Activated naive CD8-positive, alpha-beta T cell treated with anti-CD3 and anti-CD28 coated beads, Interleukin-2, amount 50 U/mL, for 16 hours (primary cell): ENCODE data around the gene MARCHF3.
"Not testable (repeated sequence)": the region's sequence is repeated elsewhere in the genome, so short reads cannot be mapped to it uniquely, and the experiment has no call there.

ENCODE experiments used
- DNase-seq: peaks from one replicate; pipeline ENCODE4 v3.0.0-alpha.2; 2020; ENCODE audit warnings: low read depth, low spot score

Gene MARCHF3

DNA sequence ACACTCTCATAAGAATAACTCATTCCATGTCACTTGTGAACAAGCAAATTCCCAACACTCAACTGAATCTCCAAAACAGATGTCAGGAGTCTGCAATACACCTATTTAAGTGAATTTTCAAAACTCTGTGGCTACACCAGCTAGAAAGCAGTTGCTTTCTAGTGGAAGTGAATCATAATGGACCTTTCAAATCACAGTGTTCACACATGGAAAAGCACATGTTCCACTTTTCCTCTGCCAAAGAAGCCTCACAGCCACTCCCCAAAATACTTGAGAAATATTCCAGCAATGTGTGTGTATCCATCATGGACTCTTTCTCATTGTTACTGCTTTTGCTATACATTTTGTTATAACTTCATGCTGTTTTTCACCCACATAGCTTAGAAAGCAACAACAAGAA is 17.4 kb downstream of the MARCHF3 start:
- no peak for DNase-seq

- no peak for DNase-seq
These were observed 18.3 kb downstream of the MARCHF3 start for GRCh38 chr5:127011961-127012644.

DNA sequence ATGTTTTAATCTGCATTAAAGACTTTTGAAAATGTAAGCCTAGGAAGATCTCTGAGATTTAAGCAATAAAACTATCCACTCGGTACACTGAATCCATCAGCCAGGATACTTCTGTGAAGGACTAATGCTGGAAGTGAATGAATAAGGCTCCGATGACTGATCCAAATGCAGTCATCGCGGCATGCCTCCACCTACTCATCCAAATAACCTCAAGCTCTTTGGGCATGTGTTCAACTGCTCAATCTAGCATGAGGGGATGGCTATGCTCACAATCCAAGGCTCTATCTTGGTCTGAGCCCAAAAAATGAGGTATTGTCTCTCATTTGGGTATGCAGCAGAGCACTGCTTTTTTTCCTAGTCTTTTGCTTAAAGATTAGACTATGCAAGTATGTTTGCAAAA is 19.2 kb downstream of the MARCHF3 start:
- no peak for DNase-seq

DNA sequence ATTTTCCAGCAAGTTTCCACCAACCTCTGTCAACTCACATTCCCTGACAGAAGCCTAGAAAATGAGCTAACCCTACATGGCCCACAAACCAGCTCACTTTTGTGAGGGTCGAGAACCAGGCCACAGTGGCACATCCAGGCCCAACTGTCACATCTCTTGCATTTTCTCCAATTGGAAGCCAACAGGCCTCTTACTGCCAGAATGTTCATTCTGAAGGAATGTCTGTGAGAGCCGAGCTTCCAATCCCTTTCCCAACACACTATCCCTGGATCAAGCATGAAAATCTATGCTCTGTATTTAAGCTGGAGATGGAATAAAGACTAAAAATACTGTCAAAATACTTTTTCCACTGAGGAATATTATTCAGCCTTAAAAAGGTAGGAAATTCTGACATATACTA is 20.0 kb downstream of the MARCHF3 start:
- DNase-seq, result no peak

DNA sequence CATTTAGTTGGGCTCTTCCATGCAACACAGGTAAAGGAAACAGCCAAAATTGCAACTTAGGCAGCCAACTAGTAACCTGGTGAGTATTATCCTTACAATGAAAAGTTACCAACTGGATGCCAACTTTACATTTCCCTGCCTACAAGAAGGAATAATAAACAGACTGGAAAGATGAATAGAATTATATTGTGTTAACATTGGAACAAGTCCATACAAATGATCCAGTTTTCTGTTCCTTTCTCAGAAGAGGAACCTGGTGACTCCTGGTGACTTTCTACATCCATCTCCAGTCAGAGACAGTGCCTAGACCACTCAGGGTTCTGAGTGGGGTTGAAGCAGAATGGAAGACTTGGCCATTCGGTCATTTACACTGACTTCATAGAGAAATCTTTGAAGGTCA is 20.6 kb downstream of the MARCHF3 start:
- no peak for DNase-seq

GRCh38 chr5:127008300-127008975 is 21.9 kb downstream of the MARCHF3 start:
- DNase-seq, result no peak

DNA sequence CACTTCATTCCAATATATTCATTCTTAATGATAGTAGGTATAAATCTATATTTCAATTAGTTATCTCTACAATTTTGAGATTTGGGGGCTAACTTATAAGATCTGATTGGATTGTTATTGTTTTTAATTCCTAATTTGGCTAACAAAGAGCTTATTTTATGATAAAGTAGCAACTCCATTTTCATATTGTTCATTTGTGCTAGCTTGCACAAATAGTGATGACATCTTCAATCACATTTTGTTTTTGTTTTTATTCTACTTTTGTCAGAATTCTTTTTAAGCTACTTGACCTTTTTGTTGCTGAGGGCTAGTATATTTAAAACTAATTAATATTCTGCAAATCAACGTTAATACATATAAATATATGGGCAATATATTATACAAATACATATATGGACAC is 22.8 kb downstream of the MARCHF3 start:
- DNase-seq, result no peak

DNA sequence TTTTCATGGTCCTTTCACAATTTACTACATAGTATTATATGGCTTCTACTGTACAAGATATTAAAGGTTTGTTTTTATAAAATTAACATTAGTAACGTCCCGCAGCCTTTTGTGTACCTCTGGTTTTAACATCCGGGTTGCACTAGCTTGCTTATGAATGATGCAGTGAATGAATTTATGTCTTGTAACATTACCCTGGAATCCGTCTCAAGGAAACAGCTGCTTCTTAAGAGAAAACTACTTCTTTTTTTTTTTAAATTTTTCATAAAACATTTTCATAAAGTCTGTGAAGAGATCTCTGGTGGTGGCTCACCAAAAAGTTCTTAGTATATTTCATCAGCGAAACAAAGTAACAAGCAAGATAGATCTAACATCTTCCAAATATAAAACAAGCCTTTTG is 23.6 kb downstream of the MARCHF3 start:
- no peak for DNase-seq

DNA sequence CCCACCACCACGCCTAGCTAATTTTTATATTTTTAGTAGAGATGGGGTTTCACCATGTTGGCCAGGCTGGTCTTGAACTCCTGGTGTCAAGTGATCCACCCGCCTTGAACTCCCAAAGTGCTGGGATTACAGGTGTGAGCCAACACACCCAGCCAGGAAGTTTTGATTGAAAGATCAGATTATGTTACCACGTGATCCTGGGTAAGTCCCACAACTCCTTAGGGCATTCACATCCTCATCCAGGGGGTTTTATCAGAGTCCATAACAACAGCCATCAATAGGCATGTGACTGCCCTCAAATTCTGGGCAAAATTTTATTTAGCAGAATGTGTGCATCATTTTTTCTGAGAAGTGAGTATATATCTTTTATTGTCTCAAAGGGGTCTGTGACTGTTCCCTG is 25.1 kb downstream of the MARCHF3 start:
- DNase-seq, result not testable (repeated sequence)

DNA sequence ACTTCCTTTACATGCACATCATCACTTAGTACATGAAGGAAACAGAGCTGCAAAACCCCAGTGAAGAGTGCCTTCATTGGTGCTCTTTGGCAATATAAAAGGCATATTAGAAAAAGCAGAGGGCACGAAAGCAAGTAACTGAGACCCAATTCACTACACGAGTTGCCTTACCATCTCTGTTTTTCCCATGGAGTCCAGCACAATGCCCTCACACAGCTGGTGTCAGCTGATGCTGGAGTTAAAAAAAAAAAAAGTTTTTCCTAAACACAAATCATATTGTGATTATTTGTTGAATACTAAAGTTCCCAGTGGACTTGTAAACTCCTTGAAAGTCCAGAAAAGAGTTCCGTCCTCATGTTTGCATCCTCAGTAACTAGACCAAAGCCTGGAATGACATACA is 25.6 kb downstream of the MARCHF3 start:
- DNase-seq, result no peak

DNA sequence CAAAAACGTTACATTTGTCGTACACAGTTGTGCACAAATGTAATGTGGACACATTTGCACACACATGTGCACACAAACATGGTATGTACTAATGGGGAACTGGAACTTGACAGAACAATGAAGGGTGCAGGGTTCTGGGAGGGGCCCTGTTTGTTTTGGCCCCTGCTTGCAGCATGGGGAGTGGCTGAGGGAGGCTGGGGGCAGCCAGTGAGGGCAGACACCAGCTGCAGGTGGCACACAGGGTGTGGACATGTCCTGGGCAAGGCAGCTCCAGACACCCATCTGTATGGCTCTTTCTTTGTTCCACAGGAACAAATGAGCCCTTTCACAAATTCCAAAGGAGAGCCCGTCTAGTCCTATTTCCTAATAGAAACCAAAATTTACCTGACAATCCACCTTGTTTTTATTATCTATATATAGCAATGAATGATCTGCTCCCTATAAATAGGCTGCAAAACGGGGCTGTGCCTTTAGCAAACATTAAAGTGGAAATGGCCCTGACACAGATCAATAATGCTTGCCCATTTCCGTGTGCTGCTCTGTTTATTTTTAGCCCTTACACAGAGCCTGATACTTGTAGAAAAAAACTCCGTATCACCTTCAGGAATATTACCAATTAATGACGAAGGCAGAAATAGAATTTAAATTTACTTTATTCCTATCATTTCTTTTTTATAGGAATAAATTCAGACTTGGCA is 26.4 kb downstream of the MARCHF3 start:
- no peak for DNase-seq

- no peak for DNase-seq
These were observed 28.0 kb downstream of the MARCHF3 start for GRCh38 chr5:127002390-127002789.

DNA sequence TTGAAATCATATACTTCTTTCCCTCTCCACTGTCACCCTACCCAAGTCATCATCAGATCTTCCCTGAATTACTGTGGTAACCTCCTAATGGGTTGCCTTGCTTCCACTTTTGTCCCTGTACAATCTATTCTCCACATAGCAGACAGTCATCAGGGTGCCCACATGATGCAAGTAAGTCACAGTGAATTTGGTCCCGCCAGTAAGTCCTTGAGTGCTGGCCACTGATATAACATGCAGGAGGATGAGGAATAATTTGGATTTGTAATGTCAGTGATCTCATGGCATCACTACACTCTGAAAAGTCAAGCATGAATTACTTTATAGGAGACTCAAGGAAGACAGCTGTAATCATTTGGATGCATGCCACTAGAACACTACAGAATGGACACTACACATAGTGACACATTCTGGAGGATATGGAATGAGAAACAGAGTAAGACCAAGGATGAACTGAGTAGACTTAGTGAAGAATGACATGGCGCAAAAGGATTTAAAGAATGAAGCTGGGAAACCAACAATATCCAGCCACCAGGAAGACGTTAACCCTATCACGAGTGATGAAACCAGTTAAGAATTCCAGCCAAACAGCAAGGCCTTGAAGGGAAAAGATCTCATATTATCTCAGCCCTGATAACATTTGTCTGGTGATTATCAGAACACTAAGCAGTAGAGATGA is 28.6 kb downstream of the MARCHF3 start:
- DNase-seq, result no peak

GRCh38 chr5:126998895-126999570 is 31.3 kb downstream of the MARCHF3 start:
- DNase-seq, result no peak

DNA sequence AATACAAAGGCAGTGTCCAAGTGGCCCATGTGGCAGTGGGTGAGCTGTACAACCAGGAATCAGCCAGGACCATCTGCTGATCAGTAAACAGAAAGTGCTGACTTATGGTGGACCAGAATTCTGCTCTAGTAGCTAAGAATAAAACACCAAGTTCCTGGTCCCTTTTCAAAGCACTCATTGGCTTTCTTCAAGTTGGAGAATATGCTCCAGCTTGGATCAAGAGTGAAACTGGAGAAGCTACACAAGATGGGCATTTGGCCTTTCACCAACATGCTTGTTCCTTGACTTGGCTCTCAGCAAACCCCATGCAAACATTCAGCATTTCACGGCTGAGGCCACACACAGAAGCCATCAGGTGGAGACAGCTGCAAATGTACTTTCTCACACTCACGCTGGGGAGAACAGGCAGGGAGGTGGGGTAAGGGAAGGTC is 32.1 kb downstream of the MARCHF3 start:
- DNase-seq, result no peak

DNA sequence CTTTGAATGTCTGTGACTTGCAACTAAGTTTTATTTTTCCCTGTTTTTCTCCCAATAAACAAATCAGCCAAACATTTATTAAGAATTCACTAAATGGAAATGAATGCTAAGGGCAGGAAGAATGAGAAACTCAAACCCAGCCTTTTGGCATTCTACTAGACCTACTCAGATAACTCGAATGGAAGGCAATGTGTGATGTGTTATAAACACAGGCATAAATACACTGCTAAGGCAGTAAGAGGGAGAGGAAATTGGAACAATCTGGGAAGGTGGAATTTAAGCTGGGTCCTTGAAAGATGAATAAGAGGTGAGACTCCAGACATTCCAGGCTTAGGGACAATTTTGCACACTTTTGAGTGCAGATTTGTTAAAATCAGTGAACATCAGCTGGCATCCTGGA is 34.7 kb downstream of the MARCHF3 start:
- no peak for DNase-seq

- DNase-seq, result no peak
These were observed 35.3 kb downstream of the MARCHF3 start for GRCh38 chr5:126995039-126995438.

GRCh38 chr5:126994485-126994884 is 35.9 kb downstream of the MARCHF3 start:
- DNase-seq, result no peak

DNA sequence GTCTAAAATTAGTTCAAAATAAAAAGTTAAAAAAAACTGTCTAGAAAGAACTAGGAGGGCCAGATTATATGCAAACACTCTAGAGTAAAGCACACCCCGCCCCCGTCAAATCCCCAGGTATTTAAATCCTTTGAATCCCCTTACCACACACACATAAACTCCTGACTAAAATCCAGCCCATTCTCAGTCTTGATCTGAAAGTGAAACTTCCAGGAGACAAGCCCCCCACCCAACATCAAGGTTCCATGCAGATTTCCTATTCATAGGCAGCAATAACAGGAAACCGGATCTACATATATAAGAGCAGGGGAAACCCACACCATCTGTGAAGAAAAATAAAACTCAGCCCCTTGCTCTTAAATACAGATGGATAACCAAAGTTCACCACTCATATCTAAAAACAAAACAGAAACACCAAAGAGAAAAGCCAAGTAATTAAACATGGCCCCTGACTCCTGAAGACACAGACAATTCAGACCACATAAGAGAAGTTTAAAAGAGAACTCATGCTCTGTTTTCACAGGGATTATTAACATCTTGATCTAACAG is 42.3 kb downstream of the MARCHF3 start:
- DNase-seq, result no peak

- no peak for DNase-seq
These were observed 43.0 kb downstream of the MARCHF3 start for GRCh38 chr5:126987271-126987899.

DNA sequence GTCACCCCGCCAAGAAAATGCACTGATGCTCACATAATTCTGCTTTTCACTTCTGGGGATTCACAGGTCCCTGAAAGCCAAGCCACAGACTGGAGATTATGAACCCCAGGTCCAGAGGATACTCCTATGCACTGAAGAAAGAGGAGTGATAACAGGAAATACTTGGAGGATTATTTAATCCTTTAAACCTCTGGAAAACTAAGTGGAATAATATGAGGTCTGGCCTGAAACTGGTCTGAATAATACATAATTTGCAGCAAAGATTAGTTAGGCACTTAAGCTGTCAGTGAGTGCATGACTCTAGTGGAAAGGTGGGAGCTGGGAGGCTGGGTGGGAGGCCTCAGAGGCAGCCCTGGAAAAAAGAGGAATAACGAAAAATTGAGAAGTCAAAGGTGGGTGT is 45.7 kb downstream of the MARCHF3 start:
- no peak for DNase-seq
